ENCODE results near the gene CCDC102B. TPM values are rescaled to one million over a fixed set of nuclear protein-coding genes. Genes with fewer than 3 reads are reported as not detected.

Gene CCDC102B
- total RNA-seq, 4 donors from 2014 or later = 3.8 to 15.1 (median 4.9) TPM

DNA sequence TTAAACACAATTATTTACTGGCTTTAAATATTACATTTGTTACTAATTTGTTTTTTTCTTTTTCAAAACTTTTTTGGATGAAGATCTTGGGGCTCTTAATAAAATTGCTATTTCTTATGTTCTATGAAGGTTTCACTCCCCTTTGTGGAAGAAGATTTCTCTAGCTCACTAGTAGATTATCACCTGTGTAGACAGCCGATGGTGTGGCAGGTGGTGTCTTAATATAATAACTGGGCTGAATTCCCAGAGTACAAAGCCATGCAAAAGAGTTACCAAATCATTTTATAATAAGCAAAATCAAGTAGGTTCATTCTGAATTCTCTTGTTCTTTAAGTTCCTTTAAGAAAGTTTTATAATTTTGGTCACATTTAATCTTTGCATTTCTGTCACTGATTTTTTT is 233.7 kb downstream of the CCDC102B start:
- H3K4me3 ChIP-seq = no peak overlapping the region
- ATAC-seq = no peak
- no peaks in the 10 kb centered on the region for H3K9me3 ChIP-seq
- no peaks in the 10 kb centered on the region for H3K4me1 ChIP-seq
- no peaks in the 10 kb centered on the region for H3K36me3 ChIP-seq
- H3K27me3 ChIP-seq = no peaks in the 10 kb centered on the region
- TF ChIP-seq POLR2AphosphoS5 (IDR thresholded peaks at IDR 0.05) (no peak), POLR2A (IDR thresholded peaks at IDR 0.05) (no peak), EP300 (IDR thresholded peaks at IDR 0.05) (no peak)
- TF ChIP-seq, protein P1, sequence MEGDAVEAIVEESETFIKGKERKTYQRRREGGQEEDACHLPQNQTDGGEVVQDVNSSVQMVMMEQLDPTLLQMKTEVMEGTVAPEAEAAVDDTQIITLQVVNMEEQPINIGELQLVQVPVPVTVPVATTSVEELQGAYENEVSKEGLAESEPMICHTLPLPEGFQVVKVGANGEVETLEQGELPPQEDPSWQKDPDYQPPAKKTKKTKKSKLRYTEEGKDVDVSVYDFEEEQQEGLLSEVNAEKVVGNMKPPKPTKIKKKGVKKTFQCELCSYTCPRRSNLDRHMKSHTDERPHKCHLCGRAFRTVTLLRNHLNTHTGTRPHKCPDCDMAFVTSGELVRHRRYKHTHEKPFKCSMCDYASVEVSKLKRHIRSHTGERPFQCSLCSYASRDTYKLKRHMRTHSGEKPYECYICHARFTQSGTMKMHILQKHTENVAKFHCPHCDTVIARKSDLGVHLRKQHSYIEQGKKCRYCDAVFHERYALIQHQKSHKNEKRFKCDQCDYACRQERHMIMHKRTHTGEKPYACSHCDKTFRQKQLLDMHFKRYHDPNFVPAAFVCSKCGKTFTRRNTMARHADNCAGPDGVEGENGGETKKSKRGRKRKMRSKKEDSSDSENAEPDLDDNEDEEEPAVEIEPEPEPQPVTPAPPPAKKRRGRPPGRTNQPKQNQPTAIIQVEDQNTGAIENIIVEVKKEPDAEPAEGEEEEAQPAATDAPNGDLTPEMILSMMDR (IDR thresholded peaks at IDR 0.05) = no peak
- WGBS, 2 donors (ENCODE audit: low coverage in 1 of 2) = 92% methylated on average over 1 of the region's 1 CpG; no CpG with 5 or more reads in 1 of the 2 donors
- H3K27ac ChIP-seq = no peak overlapping the region

GRCh38 chr18:69032009-69032408 is 234.1 kb downstream of the CCDC102B start:
- Histone ChIP-seq H3K4me1 (no peaks in the 10 kb centered on the region), H3K9me3 (no peaks in the 10 kb centered on the region), H3K27ac (no peak overlapping the region), H3K36me3 (no peaks in the 10 kb centered on the region), H3K27me3 (no peaks in the 10 kb centered on the region), H3K4me3 (no peak overlapping the region)
- TF ChIP-seq, protein P1 (IDR thresholded peaks at IDR 0.05) = no peak
- TF ChIP-seq EP300 (IDR thresholded peaks at IDR 0.05) = no peak
- TF ChIP-seq POLR2AphosphoS5 (IDR thresholded peaks at IDR 0.05) = no peak
- TF ChIP-seq POLR2A (IDR thresholded peaks at IDR 0.05) = no peak
- no peak for ATAC-seq

DNA sequence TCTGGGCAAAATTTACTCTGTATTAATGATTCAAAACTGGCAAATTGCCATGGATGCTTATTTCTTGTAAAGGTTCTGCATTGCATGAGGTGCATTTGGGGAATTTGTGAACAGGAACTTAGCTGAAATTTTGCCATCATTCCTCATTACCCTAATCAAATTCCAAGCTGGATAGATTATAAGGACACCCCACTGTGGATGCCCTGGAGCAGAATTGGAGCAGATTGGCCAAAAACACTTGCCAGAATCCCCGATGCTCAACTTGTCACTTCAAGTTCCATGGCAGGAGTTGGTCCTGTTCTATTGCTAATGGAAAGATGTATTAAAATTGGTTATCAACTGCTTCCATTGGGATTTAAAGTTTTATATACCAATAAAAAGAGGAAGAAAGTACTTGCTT is 237.9 kb downstream of the CCDC102B start:
- Histone ChIP-seq H3K9me3 (no peaks in the 10 kb centered on the region), H3K4me3 (no peak overlapping the region), H3K27me3 (no peaks in the 10 kb centered on the region), H3K4me1 (no peaks in the 10 kb centered on the region), H3K36me3 (no peaks in the 10 kb centered on the region), H3K27ac (no peak overlapping the region)
- ATAC-seq = no peak
- TF ChIP-seq EP300 (IDR thresholded peaks at IDR 0.05) (no peak), POLR2AphosphoS5 (IDR thresholded peaks at IDR 0.05) (no peak), POLR2A (IDR thresholded peaks at IDR 0.05) (no peak)
- TF ChIP-seq, protein P1 (IDR thresholded peaks at IDR 0.05) = no peak
- 75 to 100% methylated on average over 1 of the region's 1 CpG for WGBS, 2 donors (ENCODE audit: low coverage in 1 of 2)

DNA sequence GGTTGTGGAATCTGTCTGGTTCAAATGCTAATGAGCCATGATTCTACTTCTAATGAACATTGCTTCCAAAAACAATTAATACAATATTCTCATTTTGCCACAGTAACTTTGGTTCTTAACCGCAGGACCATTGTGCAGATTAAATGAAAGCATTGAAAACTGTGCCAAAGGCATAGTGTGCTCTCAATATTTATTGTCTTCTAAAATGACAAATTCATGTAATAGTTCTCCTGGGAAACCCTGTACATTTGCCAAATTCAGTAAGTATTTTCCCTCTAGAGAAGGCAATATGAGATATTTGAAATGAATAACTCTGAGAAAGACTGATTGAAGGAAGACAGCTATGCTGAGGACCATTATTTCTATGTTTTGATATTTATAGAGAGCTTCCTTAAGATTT is 246.3 kb downstream of the CCDC102B start:
- Histone ChIP-seq H3K9me3 (no peaks in the 10 kb centered on the region), H3K27me3 (no peaks in the 10 kb centered on the region), H3K4me3 (no peak overlapping the region), H3K4me1 (no peaks in the 10 kb centered on the region), H3K36me3 (no peaks in the 10 kb centered on the region), H3K27ac (no peak overlapping the region)
- ATAC-seq = no peak
- TF ChIP-seq EP300 (IDR thresholded peaks at IDR 0.05) = no peak
- TF ChIP-seq, protein P1 (IDR thresholded peaks at IDR 0.05) = no peak
- WGBS, 2 donors (ENCODE audit: low coverage in 1 of 2) = 75 to 86% methylated on average over 1 of the region's 1 CpG

DNA sequence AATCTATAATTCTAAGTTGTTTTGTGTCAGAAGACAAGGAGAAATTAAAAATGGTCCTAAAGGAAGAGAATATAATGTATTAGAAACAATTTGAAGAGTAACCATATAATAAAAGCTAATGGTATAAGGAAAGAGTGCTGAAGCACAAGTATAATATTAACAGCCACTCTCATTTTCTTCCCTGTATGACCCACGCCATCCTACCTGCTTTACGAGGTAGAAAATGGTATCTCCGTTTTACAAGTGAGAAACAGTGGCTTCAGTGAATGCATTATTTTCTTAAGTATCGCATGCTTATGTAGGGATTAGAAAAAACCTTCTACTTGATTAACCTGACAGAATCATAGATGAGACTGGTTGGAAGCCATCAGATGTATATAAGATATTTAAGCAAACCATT is 266.2 kb downstream of the CCDC102B start:
- H3K9me3 ChIP-seq = peaks cover 0 to 3% (median 0%) of the 10 kb centered on the region in 3 donors
- H3K27ac ChIP-seq = no peak overlapping the region
- no peak for ATAC-seq
- no peaks in the 10 kb centered on the region for H3K27me3 ChIP-seq
- no peak overlapping the region for H3K4me3 ChIP-seq
- no peaks in the 10 kb centered on the region for H3K4me1 ChIP-seq
- TF ChIP-seq POLR2A (IDR thresholded peaks at IDR 0.05) (no peak), EP300 (IDR thresholded peaks at IDR 0.05) (no peak), POLR2AphosphoS5 (IDR thresholded peaks at IDR 0.05) (no peak)
- TF ChIP-seq, protein P1 (IDR thresholded peaks at IDR 0.05) = no peak
- 64 to 68% methylated on average over 4 of the region's 4 CpGs for WGBS, 2 donors (ENCODE audit: low coverage in 1 of 2)
- no peaks in the 10 kb centered on the region for H3K36me3 ChIP-seq
